Right ventricle myocardium superior (tissue), 1 donor: Measurements from ENCODE around the gene FERMT3. TPM values are rescaled to one million over a fixed set of nuclear protein-coding genes. Genes with fewer than 3 reads are reported as not detected.

Experiments used
- ATAC-seq: fragments of 200-7000 bp; cut with Tn5 transposase; one replicate; pipeline ENCODE4 v1.9.1; 2020; ENCODE audit warnings: mild to moderate bottlenecking; ENCODE audit not compliant: poor library complexity
- DNase-seq: peaks from one replicate; pipeline ENCODE4 v3.0.0-alpha.2; 2020
- intact Hi-C: fragments of 100-400 bp; cut with DNase I; formaldehyde crosslinking; loops from one replicate; pipeline ENCODE4 v1.11.2; 2022
- total RNA-seq: library from RNA; stranded (reverse); fragmentation: NEBNext Ultra II Directional; extraction: Animal tissue kit (Norgen Biotek cat#: 25700); gene quantifications from one replicate; pipeline ENCODE4 v1.2.1, GENCODE V29; 2021
- donor health status: DM: no; HTN: yes; CAD: no; lungs with severe emphysema.

FERMT3 gene
- total RNA-seq, 1 donor from 2014 or later = 6.0 TPM

- intact Hi-C loops = no loop called here
- no peak for DNase-seq
- no peak for ATAC-seq
These were observed 4.8 kb downstream of the FERMT3 start for GRCh38 chr11:64211181-64211872.

- DNase-seq = no peak
- ATAC-seq = no peak
- intact Hi-C loops = no loop called here
These were observed 10.4 kb downstream of the FERMT3 start for GRCh38 chr11:64216879-64217278.

- DNase-seq (no peak), ATAC-seq (no peak)
- intact Hi-C loops = no loop called here
These were observed 12.3 kb downstream of the FERMT3 start for GRCh38 chr11:64218628-64219353.

- no peak for ATAC-seq
- intact Hi-C loops = no loop called here
- DNase-seq = peak; percentile 33
These were observed 12.8 kb downstream of the FERMT3 start for GRCh38 chr11:64219354-64219684.

GRCh38 chr11:64219755-64220154 is 13.2 kb downstream of the FERMT3 start:
- DNase-seq = no peak
- intact Hi-C loops = no loop called here
- ATAC-seq = no peak

- no peak for ATAC-seq
- no peak for DNase-seq
- intact Hi-C loops = no loop called here
These were observed 13.8 kb downstream of the FERMT3 start for GRCh38 chr11:64220271-64220670.

- intact Hi-C loops = no loop called here
These were observed 14.3 kb downstream of the FERMT3 start for GRCh38 chr11:64220798-64221197.

GRCh38 chr11:64222651-64223000 is 16.1 kb downstream of the FERMT3 start:
- intact Hi-C loops = no loop called here
- DNase-seq (no peak), ATAC-seq (no peak)

More at GRCh38 chr11:64220798-64221197, 14.3 kb downstream of the FERMT3 start:
- ATAC-seq (no peak), DNase-seq (no peak)

- intact Hi-C loops = no loop called here
- ATAC-seq (no peak), DNase-seq (no peak)
These were observed 16.6 kb downstream of the FERMT3 start for GRCh38 chr11:64223001-64223651.

- DNase-seq (no peak), ATAC-seq (no peak)
- intact Hi-C loops = no loop called here
These were observed 17.8 kb downstream of the FERMT3 start for GRCh38 chr11:64224151-64224890.

- ATAC-seq (no peak), DNase-seq (no peak)
- intact Hi-C loops = no loop called here
These were observed 18.5 kb downstream of the FERMT3 start for GRCh38 chr11:64224891-64225607.

GRCh38 chr11:64225608-64226506 is 19.3 kb downstream of the FERMT3 start, which contains the start of the genes NUDT22 and TRPT1:
NUDT22 (plus strand) TSS chr11:64226274; CDS start chr11:64226653, 379 bp downstream.
TRPT1 (minus strand) TSS chr11:64226186; CDS start chr11:64225860, 326 bp downstream.
- intact Hi-C loops = no loop called here
- DNase-seq = peak; percentile 94
- peak; percentile 84 for ATAC-seq

GRCh38 chr11:64226507-64227051 is 20.1 kb downstream of the FERMT3 start:
- ATAC-seq (peak; percentile 45), DNase-seq (peak; percentile 81)
- intact Hi-C loops = no loop called here

- ATAC-seq (no peak), DNase-seq (no peak)
- intact Hi-C loops = no loop called here
These were observed 21.0 kb downstream of the FERMT3 start for GRCh38 chr11:64227405-64227956.

- ATAC-seq (no peak), DNase-seq (peak; percentile 41)
- intact Hi-C loops = no loop called here
These were observed 22.7 kb downstream of the FERMT3 start for GRCh38 chr11:64229090-64229743.

- intact Hi-C loops = no loop called here
- no peak for ATAC-seq
- no peak for DNase-seq
These were observed 23.2 kb downstream of the FERMT3 start for GRCh38 chr11:64229744-64230170.
